Measurements from ENCODE around the gene RABGAP1L.

- TF ChIP-seq CTCF (conservative IDR thresholded peaks at IDR 0.05; ENCODE audit: low read length) (no peak), EZH2phosphoT487 (IDR thresholded peaks at IDR 0.05; ENCODE audit: borderline replicate concordance) (no peak)
Observed at GRCh38 chr1:175043824-175044223, 884.5 kb downstream of the RABGAP1L start.
